SW480 (cell line): Measurements from ENCODE around the gene CDC42SE2.

ENCODE experiments used
- DNase-seq: peaks from one replicate; pipeline ENCODE4 v3.0.0-alpha.2; 2016; ENCODE audit warnings: low spot score

The CDC42SE2 gene

GRCh38 chr5:131263648-131264450 is at the start of gene CDC42SE2:
CDC42SE2 (plus strand) TSS chr5:131264053; CDS start chr5:131359494, 95,441 bp downstream.
- DNase-seq, result peak; percentile 88

- no peak for DNase-seq
These were observed 49.1 kb upstream of the CDC42SE2 start for GRCh38 chr5:131214609-131215227.

GRCh38 chr5:131217791-131218190 is 46.1 kb upstream of the CDC42SE2 start:
- DNase-seq, result no peak

- DNase-seq, result no peak
These were observed 45.5 kb upstream of the CDC42SE2 start for GRCh38 chr5:131218392-131218791.

GRCh38 chr5:131220566-131220965 is 43.3 kb upstream of the CDC42SE2 start:
- DNase-seq, result no peak

GRCh38 chr5:131221008-131221703 is 42.7 kb upstream of the CDC42SE2 start:
- no peak for DNase-seq

GRCh38 chr5:131221888-131222287 is 42.0 kb upstream of the CDC42SE2 start:
- DNase-seq, result no peak

- DNase-seq, result no peak
These were observed 41.1 kb upstream of the CDC42SE2 start for GRCh38 chr5:131222731-131223130.

- no peak for DNase-seq
These were observed 40.0 kb upstream of the CDC42SE2 start for GRCh38 chr5:131223751-131224386.

GRCh38 chr5:131224387-131225201 is 39.3 kb upstream of the CDC42SE2 start:
- DNase-seq, result no peak

GRCh38 chr5:131225282-131225974 is 38.4 kb upstream of the CDC42SE2 start:
- DNase-seq, result no peak

- no peak for DNase-seq
These were observed 37.0 kb upstream of the CDC42SE2 start for GRCh38 chr5:131226899-131227298.

GRCh38 chr5:131228646-131229045 is 35.2 kb upstream of the CDC42SE2 start:
- no peak for DNase-seq

GRCh38 chr5:131229623-131230022 is 34.2 kb upstream of the CDC42SE2 start:
- no peak for DNase-seq

- peak; percentile 8 for DNase-seq
These were observed 33.4 kb upstream of the CDC42SE2 start for GRCh38 chr5:131230406-131230805.

GRCh38 chr5:131239686-131240085 is 24.2 kb upstream of the CDC42SE2 start:
- DNase-seq, result no peak

- no peak for DNase-seq
These were observed 21.1 kb upstream of the CDC42SE2 start for GRCh38 chr5:131242728-131243255.

- DNase-seq, result no peak
These were observed 18.5 kb upstream of the CDC42SE2 start for GRCh38 chr5:131245312-131245711.

GRCh38 chr5:131245948-131246347 is 17.9 kb upstream of the CDC42SE2 start:
- DNase-seq, result no peak

GRCh38 chr5:131246504-131246903 is 17.3 kb upstream of the CDC42SE2 start:
- DNase-seq, result no peak
